B cell (primary cell): ENCODE measurements around the gene DHX40. TPM values are rescaled to one million over a fixed set of nuclear protein-coding genes. Genes with fewer than 3 reads are reported as not detected.

Experiments used
- ATAC-seq: fragments of 200-7000 bp; cut with Tn5 transposase; one replicate; pipeline ENCODE4 v1.10.0; 2021; ENCODE audit warnings: low read depth, mild to moderate bottlenecking, moderate number of reproducible peaks, moderate library complexity
- CTCF ChIA-PET: fragments of 350-600 bp; sonication (Branson Sonifier 250); formaldehyde crosslinking; loops from one replicate; lab custom pipeline; 2021; ENCODE audit warnings: antibody characterized with exemption, inconsistent platforms; lab: Charles Lee
- POLR2A ChIA-PET: fragments of 350-600 bp; sonication (Branson Sonifier 250); formaldehyde crosslinking; loops from one replicate; lab custom pipeline; 2021; ENCODE audit warnings: antibody characterized with exemption; lab: Charles Lee
- DNase-seq: peaks from one replicate; pipeline ENCODE4 v3.0.0; 2013
- H2AFZ ChIP-seq: 2 replicates; pipeline ENCODE4 v1.6.1; 2012; ENCODE audit warnings: mild to moderate bottlenecking, low read depth, low read length; ENCODE audit not compliant: insufficient read depth, poor library complexity, severe bottlenecking
- H3K27ac ChIP-seq, 2 donors: 1 replicate in 1 of 2; 2 replicates in 1 of 2; pipeline ENCODE4 v1.5.1; 2012 to 2013; ENCODE audit warnings: low read length in 2 of 2, mild to moderate bottlenecking in 2 of 2, moderate library complexity in 1 of 2
- H3K27me3 ChIP-seq, 4 experiments: fragments of 200-600 bp in 1 of 4; sonication (generic) in 1 of 4; replicated peaks in 1 of 4; 1 replicate in 2 of 4; 2 replicates in 2 of 4; pipeline versions ENCODE4 v1.6.1 to v1.7.0; 2013 to 2016; ENCODE audit warnings: low read length in 3 of 4, mild to moderate bottlenecking in 2 of 4, mixed read lengths in 1 of 4, moderate library complexity in 1 of 4; ENCODE audit not compliant: insufficient read depth in 4 of 4, control insufficient read depth in 3 of 4; ENCODE audit errors: control extremely low read depth in 1 of 4
- H3K36me3 ChIP-seq, 2 experiments: replicated peaks in 1 of 2; 1 replicate in 1 of 2; 2 replicates in 1 of 2; pipeline versions ENCODE4 v1.6.1 to v1.7.1; 2013; ENCODE audit warnings: low read length in 1 of 2; ENCODE audit not compliant: insufficient read depth in 2 of 2, control insufficient read depth in 1 of 2; ENCODE audit errors: control extremely low read depth in 1 of 2, extremely low read depth in 1 of 2
- H3K4me1 ChIP-seq, 2 donors: fragments of 200-600 bp in 1 of 2; sonication (generic) in 1 of 2; 1 replicate in 1 of 2; 2 replicates in 1 of 2; pipeline versions ENCODE4 v1.5.1 to v1.6.1; 2013 to 2017; ENCODE audit warnings: low read length in 2 of 2; ENCODE audit not compliant: control insufficient read depth in 2 of 2, insufficient read depth in 2 of 2
- H3K4me2 ChIP-seq: replicated peaks from 2 replicates; pipeline ENCODE3; 2012; ENCODE audit warnings: mild to moderate bottlenecking, low read depth, low read length; ENCODE audit not compliant: poor library complexity, severe bottlenecking
- H3K4me3 ChIP-seq, 5 experiments: fragments of 200-600 bp in 1 of 5; sonication (generic) in 1 of 5; 1 replicate in 3 of 5; 2 replicates in 2 of 5; pipeline versions ENCODE4 v1.5.1 to v1.7.0; 2011 to 2016; ENCODE audit warnings: low read length in 4 of 5, mild to moderate bottlenecking in 4 of 5, low read depth in 2 of 5, control low read depth in 1 of 5, moderate library complexity in 1 of 5; ENCODE audit not compliant: insufficient read depth in 1 of 5; ENCODE audit errors: control extremely low read depth in 1 of 5, extremely low read depth in 1 of 5
- H3K79me2 ChIP-seq: fragments of 200-600 bp; sonication (generic); one replicate; pipeline ENCODE4 v1.6.0; 2016; ENCODE audit warnings: low read length; ENCODE audit not compliant: control insufficient read depth, insufficient read depth
- H3K9ac ChIP-seq: fragments of 200-600 bp; sonication (generic); 2 replicates; pipeline ENCODE4 v1.6.1; 2017; ENCODE audit warnings: mild to moderate bottlenecking, low read length, moderate library complexity
- H3K9me3 ChIP-seq, 3 donors: one replicate each; pipeline versions ENCODE4 v1.6.1 to v1.7.1; 2013; ENCODE audit warnings: low read length in 2 of 3; ENCODE audit not compliant: control insufficient read depth in 2 of 3, insufficient read depth in 1 of 3; ENCODE audit errors: control extremely low read depth in 1 of 3
- H4K20me1 ChIP-seq: 2 replicates; pipeline ENCODE4 v1.6.0; 2012; ENCODE audit warnings: mild to moderate bottlenecking, low read length; ENCODE audit not compliant: insufficient read depth, control insufficient read depth, poor library complexity, severe bottlenecking
- H3K27ac Mint-ChIP-seq: one replicate; pipeline ENCODE4 v1.8.0; 2021; ENCODE audit warnings: mixed read lengths
- H3K27me3 Mint-ChIP-seq: one replicate; pipeline ENCODE4 v1.8.0; 2021; ENCODE audit warnings: mixed read lengths
- H3K4me1 Mint-ChIP-seq: one replicate; pipeline ENCODE4 v1.8.0; 2021; ENCODE audit warnings: mixed read lengths
- H3K4me3 Mint-ChIP-seq: one replicate; pipeline ENCODE4 v1.8.0; 2021; ENCODE audit warnings: mixed read lengths
- H3K9me3 Mint-ChIP-seq: one replicate; pipeline ENCODE4 v1.8.0; 2022; ENCODE audit warnings: mixed read lengths; ENCODE audit not compliant: insufficient read depth
- EZH2 ChIP-seq: IDR thresholded peaks from 2 replicates; pipeline ENCODE4 v1.6.1; 2012; ENCODE audit warnings: borderline replicate concordance, low read depth, mild to moderate bottlenecking, moderate library complexity, low read length; ENCODE audit not compliant: insufficient read depth, poor library complexity, severe bottlenecking
- WGBS: methylation state at CpG from one replicate; pipeline ENCODE4 v1.1.5; 2013; ENCODE audit warnings: missing lambda C conversion rate; ENCODE audit not compliant: insufficient coverage; 5-methylcytosine and 5-hydroxymethylcytosine counted together
- intact Hi-C: fragments of 100-400 bp; cut with micrococcal nuclease; formaldehyde crosslinking; loops from one replicate; pipeline ENCODE4 v1.10.0; 2022
- polyA plus RNA-seq: library from polyadenylated mRNA; depleted of rRNA; stranded (reverse); fragments of >200 nt; gene quantifications from 2 replicates; pipeline ENCODE4 v1.2.3, GENCODE V29; 2012
- total RNA-seq, 2 donors: library from RNA; stranded (reverse); fragments of 120-200 nt in 1 of 2; gene quantifications; 1 replicate in 1 of 2; 2 replicates in 1 of 2; pipeline versions ENCODE4 v1.2.3 to v1.2.4, GENCODE V29; 2013 to 2022
- TF ChIP-seq, protein P1 (sequence below): fragments of 200-600 bp; IDR thresholded peaks from one replicate; pipeline ENCODE4 v1.8.0; 2022; ENCODE audit warnings: antibody characterized with exemption, mild to moderate bottlenecking

The DHX40 gene
- total and polyA plus RNA-seq, 2 donors (not counting 1 experiment from before 2014, with no cell fraction given), result 10.4 to 28.7 TPM

GRCh38 chr17:59619298-59620063, 54.1 kb downstream of the DHX40 start, which contains the start of gene CLTC:
CLTC (plus strand) TSS chr17:59619895; CDS start chr17:59620132, 237 bp downstream.
- peak within 1 kb of the TSS; percentile 90 for H3K4me3 Mint-ChIP-seq
- H3K27ac ChIP-seq, result peak within 1 kb of the TSS; percentile 96 to 99
- H3K27me3 ChIP-seq, result no peaks in the 10 kb centered on the region
- H3K4me1 ChIP-seq, result peaks cover 44 to 48% of the 10 kb centered on the region in 2 donors
- peaks cover 47% of the 10 kb centered on the region for H3K4me1 Mint-ChIP-seq
- CTCF ChIA-PET, result interaction anchor here (0.6 to 1.5 kb wide), 7 partner anchors 23 to 295 kb away, joined by 3 to 12 read pairs (median 3); partner anchors contain the start of gene DHX40
- POLR2A ChIA-PET, result interaction anchor here (0.6 to 2.6 kb wide), 13 partner anchors 9 to 1757 kb away, joined by 3 to 20 read pairs (median 3); partner anchors contain the start of genes DHX40, HSF5, PTRH2 and RNFT1
- no peaks in the 10 kb centered on the region for H3K36me3 ChIP-seq
- TF ChIP-seq, protein P1, sequence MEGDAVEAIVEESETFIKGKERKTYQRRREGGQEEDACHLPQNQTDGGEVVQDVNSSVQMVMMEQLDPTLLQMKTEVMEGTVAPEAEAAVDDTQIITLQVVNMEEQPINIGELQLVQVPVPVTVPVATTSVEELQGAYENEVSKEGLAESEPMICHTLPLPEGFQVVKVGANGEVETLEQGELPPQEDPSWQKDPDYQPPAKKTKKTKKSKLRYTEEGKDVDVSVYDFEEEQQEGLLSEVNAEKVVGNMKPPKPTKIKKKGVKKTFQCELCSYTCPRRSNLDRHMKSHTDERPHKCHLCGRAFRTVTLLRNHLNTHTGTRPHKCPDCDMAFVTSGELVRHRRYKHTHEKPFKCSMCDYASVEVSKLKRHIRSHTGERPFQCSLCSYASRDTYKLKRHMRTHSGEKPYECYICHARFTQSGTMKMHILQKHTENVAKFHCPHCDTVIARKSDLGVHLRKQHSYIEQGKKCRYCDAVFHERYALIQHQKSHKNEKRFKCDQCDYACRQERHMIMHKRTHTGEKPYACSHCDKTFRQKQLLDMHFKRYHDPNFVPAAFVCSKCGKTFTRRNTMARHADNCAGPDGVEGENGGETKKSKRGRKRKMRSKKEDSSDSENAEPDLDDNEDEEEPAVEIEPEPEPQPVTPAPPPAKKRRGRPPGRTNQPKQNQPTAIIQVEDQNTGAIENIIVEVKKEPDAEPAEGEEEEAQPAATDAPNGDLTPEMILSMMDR, result no peak
- TF ChIP-seq EZH2, result no peak
- DNase-seq (peak; percentile 100), ATAC-seq (peak; percentile 80)
- peak within 1 kb of the TSS; percentile 90 for H3K4me2 ChIP-seq
- H3K9ac ChIP-seq, result peak within 1 kb of the TSS; percentile 82
- H3K4me3 ChIP-seq, result peak within 1 kb of the TSS; percentile 69 to 100 (median 99)
- H2AFZ ChIP-seq, result peak within 1 kb of the TSS; percentile 89
- peaks cover 17% of the 10 kb centered on the region for H4K20me1 ChIP-seq
- WGBS, result under 1% methylated on average over 60 of the region's 65 CpGs
- H3K27ac Mint-ChIP-seq, result peak within 1 kb of the TSS; percentile 97
- H3K79me2 ChIP-seq, result peaks cover 74% of the 10 kb centered on the region
- no peaks in the 10 kb centered on the region for H3K9me3 ChIP-seq
- H3K27me3 Mint-ChIP-seq, result no peaks in the 10 kb centered on the region
- intact Hi-C loops, result loop anchor here (1.0 to 10.0 kb wide), 8 partner anchors 23 to 981 kb away; partner anchors contain the start of genes DHX40, PPM1D, PTRH2 and TUBD1
- H3K9me3 Mint-ChIP-seq, result no peaks in the 10 kb centered on the region

DNA sequence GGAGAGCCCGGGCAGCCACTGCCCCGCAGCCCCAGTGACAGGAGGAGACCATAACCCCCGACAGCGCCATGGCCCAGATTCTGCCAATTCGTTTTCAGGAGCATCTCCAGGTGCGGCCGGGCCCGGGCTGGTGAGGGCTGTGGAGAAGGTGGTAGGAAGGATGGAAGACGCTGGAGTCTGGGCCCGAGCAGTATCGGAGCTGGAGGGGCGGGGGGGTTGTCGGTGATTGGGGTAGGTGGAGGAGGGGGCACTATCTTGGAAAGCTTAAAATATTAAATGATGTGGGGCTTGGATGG, 54.6 kb downstream of the DHX40 start:
- peak overlapping the region; percentile 89 for H2AFZ ChIP-seq
- ChIA-PET CTCF (interaction anchor here (0.5 to 1.1 kb wide), 4 partner anchors 22 to 293 kb away, joined by 3 to 4 read pairs (median 3); no protein-coding TSS in a partner anchor), POLR2A (interaction anchor here (0.9 to 2.6 kb wide), 8 partner anchors 16 to 1132 kb away, joined by 3 to 20 read pairs (median 4); partner anchors contain the start of genes DHX40, HSF5, PTRH2 and RNFT1)
- intact Hi-C loops, result loop anchor here (10.0 kb wide), 2 partner anchors 165 to 225 kb away; no protein-coding TSS in a partner anchor
- H3K4me1 ChIP-seq, result peaks cover 45 to 49% of the 10 kb centered on the region in 2 donors
- 0% methylated on average over 13 of the region's 13 CpGs for WGBS
- Mint-ChIP-seq H3K4me3 (peak overlapping the region; percentile 90), H3K4me1 (peaks cover 47% of the 10 kb centered on the region), H3K27ac (peak overlapping the region; percentile 97), H3K27me3 (no peaks in the 10 kb centered on the region), H3K9me3 (no peaks in the 10 kb centered on the region)
- no peak for ATAC-seq
- H3K27ac ChIP-seq, result peak overlapping the region; percentile 96 to 99
- H3K4me2 ChIP-seq, result peak overlapping the region; percentile 90
- H3K36me3 ChIP-seq, result no peaks in the 10 kb centered on the region
- H4K20me1 ChIP-seq, result peaks cover 20% of the 10 kb centered on the region
- peaks cover 79% of the 10 kb centered on the region for H3K79me2 ChIP-seq
- H3K4me3 ChIP-seq, result peak overlapping the region; percentile 69 to 100 (median 99)
- peak overlapping the region; percentile 82 for H3K9ac ChIP-seq
- no peak for TF ChIP-seq EZH2
- TF ChIP-seq, protein P1, result no peak
- H3K9me3 ChIP-seq, result no peaks in the 10 kb centered on the region
- no peaks in the 10 kb centered on the region for H3K27me3 ChIP-seq
- no peak for DNase-seq
